H1 (cell line): ENCODE data around the gene MARK4. TPM values are rescaled to one million over a fixed set of nuclear protein-coding genes. Genes with fewer than 3 reads are reported as not detected.

Source experiments
- ASH2L ChIP-seq: fragments of 200-600, 300-600 bp; sonication (generic); IDR thresholded peaks from one replicate; pipeline ENCODE4 v1.7.1; 2017; ENCODE audit warnings: low read length
- CHD7 ChIP-seq: fragments of 300-600 bp; sonication (generic); IDR thresholded peaks from 2 replicates; pipeline ENCODE4 v1.7.1; 2012; ENCODE audit warnings: low read length, moderate library complexity, mild to moderate bottlenecking, inconsistent platforms; ENCODE audit not compliant: insufficient replicate concordance
- NANOG ChIP-seq: IDR thresholded peaks from 2 replicates; pipeline ENCODE4 v1.6.1; 2011; ENCODE audit warnings: low read length, low read depth, mild to moderate bottlenecking, inconsistent platforms; ENCODE audit not compliant: insufficient read depth, poor library complexity, severe bottlenecking
- RAD21 ChIP-seq, 2 experiments: IDR thresholded peaks in 1 of 2; conservative IDR thresholded peaks in 1 of 2; 2 replicates each; pipeline ENCODE4 v1.6.1; 2011; ENCODE audit warnings: low read depth in 2 of 2, low read length in 2 of 2, improper control_type of control experiment in 1 of 2, inconsistent platforms in 1 of 2, mild to moderate bottlenecking in 1 of 2, moderate library complexity in 1 of 2
- SIX5 ChIP-seq: IDR thresholded peaks from 2 replicates; pipeline ENCODE4 v1.6.1; 2011; ENCODE audit warnings: mild to moderate bottlenecking, low read depth, low read length
- SRF ChIP-seq: IDR thresholded peaks from 2 replicates; pipeline ENCODE4 v1.6.1; 2011; ENCODE audit warnings: mild to moderate bottlenecking, low read depth, low read length, moderate library complexity
- TEAD4 ChIP-seq: IDR thresholded peaks from 2 replicates; pipeline ENCODE4 v1.6.1; 2012; ENCODE audit warnings: low read depth, low read length, inconsistent platforms, mixed read lengths
- polyA plus RNA-seq, 7 experiments: library from polyadenylated mRNA; depleted of rRNA in 3 of 7; stranded (reverse) in 5 of 7; unstranded in 2 of 7; fragments of >200 nt in 5 of 7; fragments of 200-250 nt in 2 of 7; gene quantifications; 1 replicate in 5 of 7; 2 replicates in 1 of 7; 4 replicates in 1 of 7; pipeline versions ENCODE4 v1.2.1 to v1.2.3, GENCODE V29; 2011 to 2013; ENCODE audit warnings: missing spikeins in 2 of 7, mixed read lengths in 2 of 7
- total RNA-seq: library from RNA; stranded (reverse); fragmentation: NEBNext Ultra II Directional; extraction: Animal tissue kit (Norgen Biotek cat#: 25700); gene quantifications from 2 replicates; pipeline ENCODE4 v1.2.1, GENCODE V29; 2021
- TF ChIP-seq, protein P1 (sequence below): IDR thresholded peaks from 2 replicates; pipeline ENCODE4 v1.6.1; 2012; ENCODE audit warnings: low read length, inconsistent platforms

The MARK4 gene
- total and polyA plus RNA-seq, 2 of the 8 experiments (the other 6 are each of a cell fraction or from before 2014, with no cell fraction given) = 12.3 to 49.8 TPM

DNA sequence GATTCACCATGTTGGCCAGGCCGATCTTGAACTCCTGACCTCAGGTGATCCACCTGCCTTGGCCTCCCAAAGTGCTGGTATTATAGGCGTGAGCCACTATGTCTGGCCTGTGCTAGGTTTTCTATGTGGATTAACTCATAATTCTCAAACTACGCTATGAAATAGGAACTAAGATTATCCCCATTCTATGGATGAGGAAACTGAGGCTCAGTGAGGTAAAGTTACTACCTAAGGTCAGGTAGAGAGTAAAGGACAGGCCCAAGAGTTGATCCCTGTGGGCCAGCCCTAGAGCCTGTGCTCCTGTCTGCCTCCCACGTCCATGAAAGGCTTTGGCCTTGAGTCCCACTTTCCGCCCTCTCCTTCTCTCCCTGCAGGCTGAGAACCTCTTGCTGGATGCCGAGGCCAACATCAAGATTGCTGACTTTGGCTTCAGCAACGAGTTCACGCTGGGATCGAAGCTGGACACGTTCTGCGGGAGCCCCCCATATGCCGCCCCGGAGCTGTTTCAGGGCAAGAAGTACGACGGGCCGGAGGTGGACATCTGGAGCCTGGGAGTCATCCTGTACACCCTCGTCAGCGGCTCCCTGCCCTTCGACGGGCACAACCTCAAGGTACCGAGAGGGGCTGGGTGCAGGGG lies 20.1 kb downstream of the MARK4 start (continued):
- TF ChIP-seq CHD7 (no peak), ASH2L (no peak), SRF (no peak), SIX5 (no peak), NANOG (no peak), RAD21 (IDR thresholded peaks at IDR 0.05 in 1 of 2, conservative IDR thresholded peaks at IDR 0.05 in 1 of 2; ENCODE audit: low read depth in 2 of 2, low read length in 2 of 2) (no peak), TEAD4 (no peak)
- TF ChIP-seq, protein P1, sequence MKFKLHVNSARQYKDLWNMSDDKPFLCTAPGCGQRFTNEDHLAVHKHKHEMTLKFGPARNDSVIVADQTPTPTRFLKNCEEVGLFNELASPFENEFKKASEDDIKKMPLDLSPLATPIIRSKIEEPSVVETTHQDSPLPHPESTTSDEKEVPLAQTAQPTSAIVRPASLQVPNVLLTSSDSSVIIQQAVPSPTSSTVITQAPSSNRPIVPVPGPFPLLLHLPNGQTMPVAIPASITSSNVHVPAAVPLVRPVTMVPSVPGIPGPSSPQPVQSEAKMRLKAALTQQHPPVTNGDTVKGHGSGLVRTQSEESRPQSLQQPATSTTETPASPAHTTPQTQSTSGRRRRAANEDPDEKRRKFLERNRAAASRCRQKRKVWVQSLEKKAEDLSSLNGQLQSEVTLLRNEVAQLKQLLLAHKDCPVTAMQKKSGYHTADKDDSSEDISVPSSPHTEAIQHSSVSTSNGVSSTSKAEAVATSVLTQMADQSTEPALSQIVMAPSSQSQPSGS = no peak
